GM18526 (cell line): ENCODE measurements around the gene PHPT1.

Experiments used
- POLR2A ChIP-seq: IDR thresholded peaks from 3 replicates; pipeline ENCODE4 v1.6.1; 2011; ENCODE audit not compliant: insufficient read length; ENCODE audit errors: extremely low read depth

Gene PHPT1

DNA sequence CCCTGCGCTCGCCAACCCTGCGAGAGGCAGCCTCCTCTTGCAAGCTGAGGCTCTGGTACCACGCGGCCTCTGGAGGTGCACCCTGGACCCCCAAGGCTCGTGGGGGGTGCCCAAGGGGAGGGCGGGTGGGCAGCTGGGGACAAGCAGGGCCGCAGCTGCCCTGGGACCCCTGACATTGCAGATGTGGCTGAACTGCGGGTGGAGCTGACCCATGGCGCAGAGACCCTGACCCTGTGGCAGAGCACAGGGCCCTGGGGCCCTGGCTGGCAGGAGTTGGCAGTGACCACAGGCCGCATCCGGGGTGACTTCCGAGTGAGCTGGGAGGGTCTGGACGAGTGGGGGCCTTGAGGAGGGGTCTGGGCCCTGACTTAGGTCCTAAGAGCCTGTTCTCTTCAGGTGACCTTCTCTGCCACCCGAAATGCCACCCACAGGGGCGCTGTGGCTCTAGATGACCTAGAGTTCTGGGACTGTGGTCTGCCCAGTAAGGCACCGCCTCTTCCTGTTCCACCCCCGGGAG lies 4.4 kb downstream of the PHPT1 start:
- no peak for TF ChIP-seq POLR2A

GRCh38 chr9:136854113-136854841 lies 5.1 kb downstream of the PHPT1 start:
- TF ChIP-seq POLR2A, result no peak

- no peak for TF ChIP-seq POLR2A
Observed at GRCh38 chr9:136854842-136855460, 5.7 kb downstream of the PHPT1 start.

- no peak for TF ChIP-seq POLR2A
Observed at GRCh38 chr9:136855461-136856078, 6.4 kb downstream of the PHPT1 start.

GRCh38 chr9:136856079-136856476 lies 6.9 kb downstream of the PHPT1 start:
- TF ChIP-seq POLR2A, result no peak

DNA sequence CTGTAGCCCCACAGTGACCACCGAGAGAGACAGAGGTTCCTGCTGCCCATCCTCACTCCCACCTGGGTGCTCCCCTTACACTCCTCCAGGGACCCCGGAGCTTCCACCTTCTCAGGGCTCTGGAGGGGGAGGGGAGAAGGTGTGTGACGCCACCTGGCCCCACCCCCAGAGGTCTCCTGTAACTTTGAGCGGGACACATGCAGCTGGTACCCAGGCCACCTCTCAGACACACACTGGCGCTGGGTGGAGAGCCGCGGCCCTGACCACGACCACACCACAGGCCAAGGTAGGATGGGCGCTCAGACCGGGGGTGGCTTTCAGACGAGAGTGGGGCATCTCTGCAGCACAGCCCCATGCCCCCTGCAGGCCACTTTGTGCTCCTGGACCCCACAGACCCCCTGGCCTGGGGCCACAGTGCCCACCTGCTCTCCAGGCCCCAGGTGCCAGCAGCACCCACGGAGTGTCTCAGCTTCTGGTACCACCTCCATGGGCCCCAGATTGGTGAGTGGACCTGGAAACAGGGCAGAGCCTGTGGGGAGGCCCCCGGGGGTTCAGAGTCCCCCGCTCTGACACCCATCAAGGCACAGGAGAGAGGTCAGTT lies 7.4 kb downstream of the PHPT1 start:
- no peak for TF ChIP-seq POLR2A

- no peak for TF ChIP-seq POLR2A
Observed at GRCh38 chr9:136857166-136857565, 8.0 kb downstream of the PHPT1 start.

DNA sequence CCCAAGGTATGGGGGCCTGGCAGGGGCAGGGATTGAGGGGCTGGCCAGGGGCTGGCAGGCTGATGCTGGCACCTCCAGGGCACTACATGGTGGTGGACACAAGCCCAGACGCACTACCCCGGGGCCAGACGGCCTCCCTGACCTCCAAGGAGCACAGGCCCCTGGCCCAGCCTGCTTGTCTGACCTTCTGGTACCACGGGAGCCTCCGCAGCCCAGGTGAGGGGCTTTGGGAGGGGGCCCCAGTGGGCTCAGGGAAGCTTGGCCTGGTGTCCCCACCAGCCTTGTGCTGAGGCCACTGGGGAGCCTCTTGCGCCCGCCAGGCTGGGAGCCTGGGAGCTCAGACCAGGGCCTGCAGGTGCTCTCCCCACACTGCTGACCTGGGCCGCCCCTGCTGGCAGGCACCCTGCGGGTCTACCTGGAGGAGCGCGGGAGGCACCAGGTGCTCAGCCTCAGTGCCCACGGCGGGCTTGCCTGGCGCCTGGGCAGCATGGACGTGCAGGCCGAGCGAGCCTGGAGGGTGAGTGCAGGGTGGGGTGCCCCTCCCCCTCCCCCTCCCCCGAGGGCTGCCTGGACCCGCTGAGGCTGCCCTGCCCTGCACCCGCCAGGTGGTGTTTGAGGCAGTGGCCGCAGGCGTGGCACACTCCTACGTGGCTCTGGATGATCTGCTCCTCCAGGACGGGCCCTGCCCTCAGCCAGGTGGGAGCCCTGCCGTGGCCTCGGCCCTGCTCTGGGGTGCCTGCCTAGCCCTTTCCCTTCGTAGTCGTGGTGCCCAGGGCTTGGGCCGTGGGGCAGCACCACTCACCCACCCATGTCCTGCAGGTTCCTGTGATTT lies 8.6 kb downstream of the PHPT1 start:
- TF ChIP-seq POLR2A, result no peak

GRCh38 chr9:136858452-136858843 lies 9.2 kb downstream of the PHPT1 start:
- TF ChIP-seq POLR2A, result no peak

DNA sequence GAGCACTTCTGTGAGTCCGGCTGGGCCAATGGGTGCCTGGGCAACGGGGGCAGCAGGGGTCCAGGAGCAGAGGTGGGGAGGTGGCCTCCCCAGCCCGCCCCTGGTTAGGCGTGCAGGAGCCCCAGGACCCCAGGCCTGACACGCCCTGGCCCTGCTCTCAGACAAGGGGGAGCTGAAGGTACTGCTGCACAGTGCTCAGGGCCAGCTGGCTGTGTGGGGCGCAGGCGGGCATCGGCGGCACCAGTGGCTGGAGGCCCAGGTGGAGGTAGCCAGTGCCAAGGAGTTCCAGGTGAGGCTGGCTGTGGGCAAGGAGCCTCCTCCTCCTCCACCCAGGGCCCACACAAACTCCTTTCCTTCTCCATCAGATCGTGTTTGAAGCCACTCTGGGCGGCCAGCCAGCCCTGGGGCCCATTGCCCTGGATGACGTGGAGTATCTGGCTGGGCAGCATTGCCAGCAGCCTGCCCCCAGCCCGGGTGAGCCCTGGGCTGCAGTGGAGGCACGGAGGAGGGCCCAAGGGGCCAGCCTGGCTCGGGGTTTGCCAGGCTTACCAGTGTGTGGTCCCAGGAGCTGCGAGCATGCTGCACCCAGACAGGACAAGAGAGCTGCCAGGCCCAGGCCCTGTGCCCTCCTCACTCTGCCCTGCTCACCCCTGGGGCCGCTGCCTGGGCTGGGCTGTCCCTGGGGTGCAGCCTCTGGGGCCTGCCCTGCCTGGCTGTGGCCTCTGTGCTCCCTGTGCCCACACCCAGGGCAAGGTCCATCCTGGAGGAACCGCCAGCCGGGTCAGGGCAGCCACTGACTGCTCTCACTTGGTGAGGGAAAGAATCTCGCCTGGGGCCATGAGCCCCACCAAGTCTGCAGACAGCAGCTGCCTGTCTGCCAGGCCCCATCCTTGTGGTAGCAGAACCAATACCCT lies 9.9 kb downstream of the PHPT1 start:
- no peak for TF ChIP-seq POLR2A

DNA sequence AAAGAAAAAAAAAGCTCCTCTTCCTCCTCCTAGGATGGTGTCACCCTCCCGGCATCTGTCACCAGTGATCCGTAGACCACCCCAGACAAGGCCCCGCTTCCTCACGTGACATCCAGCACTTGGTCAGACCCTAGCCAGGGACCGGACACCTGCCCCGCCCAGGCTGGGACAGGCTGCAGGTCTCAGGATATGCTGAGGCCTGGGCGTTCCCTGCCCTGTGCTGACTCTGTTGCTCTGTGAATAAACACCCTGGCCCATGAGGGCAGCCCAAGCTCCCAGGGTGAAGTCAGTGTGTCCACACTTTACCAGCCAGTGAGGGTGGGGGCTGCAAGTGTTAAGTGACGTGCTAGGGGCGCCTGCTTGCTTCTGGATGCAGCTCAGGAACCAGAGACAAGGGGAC lies 11.3 kb downstream of the PHPT1 start:
- TF ChIP-seq POLR2A, result no peak

- TF ChIP-seq POLR2A, result no peak
Observed at GRCh38 chr9:136860933-136861873, 12.0 kb downstream of the PHPT1 start.

DNA sequence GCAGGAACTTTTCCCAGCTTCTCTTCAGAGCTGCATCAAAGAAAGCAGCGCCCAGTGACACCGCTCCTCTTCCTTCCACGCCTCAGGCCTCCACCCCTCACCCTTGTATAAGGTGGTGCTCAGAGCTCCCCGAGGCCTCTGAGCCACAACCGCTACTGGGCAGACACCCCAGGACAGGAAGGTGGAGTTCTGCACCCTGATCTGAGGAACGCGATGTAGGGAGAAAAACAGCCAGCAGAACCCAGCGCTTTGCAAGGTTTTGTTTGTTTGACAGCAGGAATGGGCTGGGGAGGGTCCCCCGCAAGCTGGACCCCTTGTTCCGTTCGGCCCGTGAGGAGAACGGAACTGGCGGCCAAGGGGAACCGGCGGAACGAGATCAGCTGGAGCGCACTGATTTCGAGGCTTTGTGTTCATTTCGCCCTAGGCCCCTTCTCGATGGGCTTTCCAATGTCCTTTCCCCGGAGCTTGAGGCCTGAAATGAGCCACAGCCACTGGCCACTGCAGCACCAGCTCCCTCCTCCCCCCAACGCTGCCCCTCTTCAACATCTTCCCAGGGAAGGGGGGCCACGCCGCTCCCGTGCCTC lies 12.8 kb downstream of the PHPT1 start:
- TF ChIP-seq POLR2A, result no peak
